RWPE2 (cell line): ENCODE results near the gene CLEC16A.

ENCODE experiments used
- ATAC-seq: fragments of 200-7000 bp; cut with Tn5 transposase; 3 replicates; pipeline ENCODE4 v1.9.1; 2021; ENCODE audit warnings: low read depth
- DNase-seq: peaks from one replicate; pipeline ENCODE4 v3.0.0-alpha.2; 2020; ENCODE audit warnings: low spot score
- H3K27ac ChIP-seq: fragments of 450-650 bp; 2 replicates; pipeline ENCODE4 v1.5.1; 2017; ENCODE audit warnings: mild to moderate bottlenecking; ENCODE audit not compliant: poor library complexity, severe bottlenecking
- H3K27me3 ChIP-seq: fragments of 250-450 bp; sonication (Bioruptor Pico); 2 replicates; pipeline ENCODE4 v1.5.1; 2021; ENCODE audit warnings: mild to moderate bottlenecking, moderate library complexity; ENCODE audit not compliant: insufficient read depth, poor library complexity, severe bottlenecking
- H3K36me3 ChIP-seq: fragments of 250-450 bp; sonication (Bioruptor Pico); 2 replicates; pipeline ENCODE4 v1.5.1; 2020; ENCODE audit warnings: low read depth, mild to moderate bottlenecking, moderate library complexity
- H3K4me1 ChIP-seq: fragments of 250-450 bp; sonication (Bioruptor Pico); 2 replicates; pipeline ENCODE4 v1.5.1; 2021; ENCODE audit warnings: mild to moderate bottlenecking, moderate library complexity; ENCODE audit not compliant: insufficient read depth, poor library complexity, severe bottlenecking
- H3K4me3 ChIP-seq: fragments of 250-450 bp; sonication (Bioruptor Pico); 2 replicates; pipeline ENCODE4 v1.5.1; 2021; ENCODE audit warnings: mild to moderate bottlenecking, moderate library complexity; ENCODE audit not compliant: severe bottlenecking
- H3K9me3 ChIP-seq: fragments of 250-450 bp; sonication (Bioruptor Pico); 2 replicates; pipeline ENCODE4 v1.5.1; 2021; ENCODE audit warnings: mild to moderate bottlenecking, moderate library complexity; ENCODE audit not compliant: severe bottlenecking
- TF ChIP-seq, protein P1 (sequence below): fragments of 450-650 bp; IDR thresholded peaks from one replicate; pipeline ENCODE4 v1.5.1; 2017; ENCODE audit warnings: mild to moderate bottlenecking, moderate library complexity; ENCODE audit not compliant: poor library complexity, severe bottlenecking

Gene CLEC16A

DNA sequence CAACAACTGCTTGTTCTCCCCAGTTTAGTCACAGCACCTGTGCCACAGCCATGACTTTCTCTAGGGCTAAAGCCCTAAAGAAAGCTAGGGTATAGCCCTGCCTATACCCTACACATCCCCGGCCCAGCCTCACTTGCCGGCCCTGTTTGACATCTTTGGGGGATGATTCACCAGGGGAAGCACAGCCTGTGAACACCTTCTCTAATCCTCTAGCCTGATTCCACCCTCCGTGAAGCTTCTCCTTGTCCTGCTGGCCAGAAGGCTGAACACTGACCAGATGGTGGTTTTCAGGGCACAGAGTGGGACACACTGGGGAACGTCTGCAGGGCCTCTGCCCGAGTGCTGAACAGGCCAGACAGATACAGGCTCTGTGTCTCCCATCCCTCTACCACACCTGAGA, 6.0 kb downstream of the CLEC16A start:
- Histone ChIP-seq H3K9me3 (no peaks in the 10 kb centered on the region), H3K27me3 (no peaks in the 10 kb centered on the region), H3K36me3 (no peaks in the 10 kb centered on the region), H3K4me3 (no peak overlapping the region), H3K27ac (no peak overlapping the region), H3K4me1 (peaks cover 27% of the 10 kb centered on the region)
- TF ChIP-seq, protein P1, sequence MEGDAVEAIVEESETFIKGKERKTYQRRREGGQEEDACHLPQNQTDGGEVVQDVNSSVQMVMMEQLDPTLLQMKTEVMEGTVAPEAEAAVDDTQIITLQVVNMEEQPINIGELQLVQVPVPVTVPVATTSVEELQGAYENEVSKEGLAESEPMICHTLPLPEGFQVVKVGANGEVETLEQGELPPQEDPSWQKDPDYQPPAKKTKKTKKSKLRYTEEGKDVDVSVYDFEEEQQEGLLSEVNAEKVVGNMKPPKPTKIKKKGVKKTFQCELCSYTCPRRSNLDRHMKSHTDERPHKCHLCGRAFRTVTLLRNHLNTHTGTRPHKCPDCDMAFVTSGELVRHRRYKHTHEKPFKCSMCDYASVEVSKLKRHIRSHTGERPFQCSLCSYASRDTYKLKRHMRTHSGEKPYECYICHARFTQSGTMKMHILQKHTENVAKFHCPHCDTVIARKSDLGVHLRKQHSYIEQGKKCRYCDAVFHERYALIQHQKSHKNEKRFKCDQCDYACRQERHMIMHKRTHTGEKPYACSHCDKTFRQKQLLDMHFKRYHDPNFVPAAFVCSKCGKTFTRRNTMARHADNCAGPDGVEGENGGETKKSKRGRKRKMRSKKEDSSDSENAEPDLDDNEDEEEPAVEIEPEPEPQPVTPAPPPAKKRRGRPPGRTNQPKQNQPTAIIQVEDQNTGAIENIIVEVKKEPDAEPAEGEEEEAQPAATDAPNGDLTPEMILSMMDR = no peak
- peak; percentile 73 for ATAC-seq
- no peak for DNase-seq

DNA sequence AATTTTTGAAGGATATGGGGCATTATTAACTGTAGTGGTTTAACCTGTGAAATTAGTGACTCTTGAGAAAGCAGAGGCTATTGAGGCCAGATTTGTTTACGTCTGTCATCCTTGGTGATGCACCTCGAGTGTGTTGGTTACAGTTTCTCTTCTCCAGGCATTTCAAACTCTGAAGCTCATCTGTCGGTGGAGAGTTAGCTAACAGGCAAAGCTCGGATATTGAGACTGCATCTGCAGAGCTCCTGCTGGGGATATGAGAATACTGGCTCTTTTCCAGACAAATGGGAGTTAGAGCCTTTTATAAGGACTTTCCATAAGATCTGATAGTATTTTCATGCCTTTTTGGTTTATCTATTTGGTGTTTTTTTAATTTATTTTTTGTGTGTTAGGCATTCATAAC, 6.7 kb downstream of the CLEC16A start:
- Histone ChIP-seq H3K36me3 (no peaks in the 10 kb centered on the region), H3K4me3 (no peak overlapping the region), H3K27ac (no peak overlapping the region), H3K9me3 (no peaks in the 10 kb centered on the region), H3K27me3 (no peaks in the 10 kb centered on the region), H3K4me1 (peaks cover 20% of the 10 kb centered on the region)
- DNase-seq = no peak
- TF ChIP-seq, protein P1 = no peak
- no peak for ATAC-seq

DNA sequence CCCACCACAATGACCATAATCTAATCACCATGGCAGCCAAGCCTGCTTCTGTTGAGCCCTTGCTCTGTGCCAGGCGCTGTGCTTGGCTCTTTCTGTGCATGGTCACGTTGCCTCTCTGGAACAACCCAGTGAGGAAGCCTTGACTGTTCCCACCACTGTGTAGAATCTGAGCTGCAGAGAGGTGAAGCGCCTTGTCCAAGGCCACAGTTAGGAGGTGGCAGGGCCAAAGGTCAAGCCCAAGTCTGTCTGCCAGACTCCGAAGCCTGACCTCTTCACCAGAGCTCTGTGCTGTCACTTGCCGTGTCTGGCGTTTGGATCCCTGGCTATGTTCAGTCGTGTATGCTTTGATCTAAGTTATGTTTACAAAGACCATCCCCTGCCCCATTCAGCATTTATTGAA, 10.5 kb downstream of the CLEC16A start:
- H3K36me3 ChIP-seq = no peaks in the 10 kb centered on the region; the same call in 1 of the 2 replicates
- ATAC-seq (no peak), DNase-seq (no peak)
- TF ChIP-seq, protein P1 = no peak
- H3K27ac ChIP-seq = no peak overlapping the region
- no peaks in the 10 kb centered on the region for H3K9me3 ChIP-seq
- H3K27me3 ChIP-seq = no peaks in the 10 kb centered on the region
- no peak overlapping the region for H3K4me3 ChIP-seq
- H3K4me1 ChIP-seq = peaks cover 21% of the 10 kb centered on the region

DNA sequence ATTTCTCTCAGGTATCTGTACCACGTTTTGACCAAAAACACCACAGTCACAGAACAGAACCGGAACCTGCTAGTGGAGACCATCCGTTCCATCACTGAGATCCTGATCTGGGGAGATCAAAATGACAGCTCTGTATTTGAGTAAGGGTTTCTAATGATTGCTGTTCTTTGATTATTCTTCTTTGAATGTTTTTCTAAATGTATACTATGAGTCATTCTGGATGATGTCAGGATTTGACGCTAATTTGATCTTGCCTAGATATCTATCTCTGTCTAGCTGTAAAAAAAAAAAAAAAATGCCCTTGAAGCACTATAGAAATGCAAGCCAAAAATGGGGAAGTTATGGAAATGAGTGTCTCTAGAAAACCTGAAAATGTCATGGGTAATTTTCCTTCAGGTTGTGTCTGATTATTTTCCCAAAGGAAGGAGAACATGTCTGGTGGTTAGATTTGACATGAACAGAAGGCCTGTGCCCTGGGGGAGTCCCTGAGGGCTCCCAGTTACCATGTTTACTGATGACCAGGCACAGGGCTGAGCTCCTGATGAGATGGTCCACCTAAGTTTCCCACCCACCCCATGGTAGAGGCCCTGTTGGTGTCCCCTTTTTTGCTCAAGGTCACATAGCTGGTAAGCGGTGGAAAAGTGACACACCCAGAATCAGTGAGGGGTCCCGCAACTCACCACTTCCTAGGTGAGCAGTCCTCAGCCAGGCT, 13.6 kb downstream of the CLEC16A start:
- Histone ChIP-seq H3K4me3 (no peak overlapping the region), H3K4me1 (peaks cover 20% of the 10 kb centered on the region), H3K27ac (peak overlapping the region; percentile 33), H3K9me3 (no peaks in the 10 kb centered on the region), H3K27me3 (no peaks in the 10 kb centered on the region), H3K36me3 (peaks cover 5% of the 10 kb centered on the region)
- DNase-seq (no peak), ATAC-seq (peak; percentile 37; the same call in 1 of the 3 replicates)
- TF ChIP-seq, protein P1 = no peak

DNA sequence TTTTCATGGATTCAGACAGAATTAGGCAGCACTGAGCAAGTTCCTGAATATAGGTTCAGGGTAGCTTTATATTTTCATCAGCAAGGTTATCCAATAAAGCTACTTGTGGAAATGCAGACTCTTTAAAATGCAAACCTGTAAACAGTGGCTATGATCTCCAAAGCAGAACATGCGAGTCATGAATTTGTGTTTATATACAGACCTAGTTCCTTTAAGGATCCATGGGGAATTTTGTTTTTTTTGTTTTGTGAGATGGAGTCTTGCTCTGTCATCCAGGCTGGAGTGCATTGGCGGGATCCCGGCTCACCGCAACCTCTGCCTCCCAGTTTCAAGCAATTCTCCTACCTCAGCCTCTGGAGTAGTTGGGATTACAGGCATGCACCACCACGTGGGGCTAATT, 14.8 kb downstream of the CLEC16A start:
- Histone ChIP-seq H3K9me3 (no peaks in the 10 kb centered on the region), H3K36me3 (peaks cover 6% of the 10 kb centered on the region), H3K4me1 (peaks cover 21% of the 10 kb centered on the region), H3K27me3 (no peaks in the 10 kb centered on the region), H3K4me3 (no peak overlapping the region), H3K27ac (no peak overlapping the region)
- TF ChIP-seq, protein P1 = no peak
- ATAC-seq (no peak), DNase-seq (no peak)
